Liver (tissue), 9 donors: ENCODE measurements around the gene KCNIP4. TPM values are rescaled to one million over a fixed set of nuclear protein-coding genes. Genes with fewer than 3 reads are reported as not detected.

Experiments
- DNase-seq: peaks from one replicate; pipeline ENCODE4 v3.0.0-alpha.2; 2017; ENCODE audit warnings: low spot score
- H3K27ac ChIP-seq, 2 donors: one replicate each; pipeline ENCODE4 v1.7.0; 2013; ENCODE audit warnings: inconsistent platforms in 2 of 2, low read length in 2 of 2, control low read depth in 1 of 2, low read depth in 1 of 2, mild to moderate bottlenecking in 1 of 2
- H3K27me3 ChIP-seq, 4 donors: one replicate each; pipeline versions ENCODE4 v1.6.1 to v1.7.0; 2013; ENCODE audit warnings: low read length in 3 of 4, inconsistent platforms in 1 of 4, mild to moderate bottlenecking in 1 of 4, moderate library complexity in 1 of 4; ENCODE audit not compliant: control insufficient read depth in 4 of 4, insufficient read depth in 4 of 4
- H3K36me3 ChIP-seq, 4 donors: one replicate each; pipeline versions ENCODE4 v1.6.1 to v1.7.0; 2013; ENCODE audit warnings: low read length in 3 of 4, mild to moderate bottlenecking in 3 of 4, low read depth in 1 of 4, moderate library complexity in 1 of 4; ENCODE audit not compliant: control insufficient read depth in 4 of 4, insufficient read depth in 3 of 4
- H3K4me1 ChIP-seq, 4 donors: one replicate each; pipeline versions ENCODE4 v1.6.1 to v1.7.0; 2013; ENCODE audit warnings: low read length in 3 of 4, mild to moderate bottlenecking in 3 of 4, moderate library complexity in 1 of 4; ENCODE audit not compliant: control insufficient read depth in 4 of 4, insufficient read depth in 4 of 4
- H3K4me3 ChIP-seq, 3 donors: one replicate each; pipeline versions ENCODE4 v1.6.1 to v1.7.0; 2013; ENCODE audit warnings: low read length in 3 of 3, control low read depth in 1 of 3, low read depth in 1 of 3, mild to moderate bottlenecking in 1 of 3
- H3K9ac ChIP-seq, 2 donors: one replicate each; pipeline ENCODE4 v1.7.0; 2013; ENCODE audit warnings: low read length in 2 of 2, mild to moderate bottlenecking in 2 of 2, moderate library complexity in 2 of 2, control low read depth in 1 of 2, low read depth in 1 of 2
- H3K9me3 ChIP-seq, 4 donors: one replicate each; pipeline versions ENCODE4 v1.6.1 to v1.7.0; 2013; ENCODE audit warnings: low read length in 3 of 4; ENCODE audit not compliant: control insufficient read depth in 4 of 4
- CTCF ChIP-seq: fragments of 150-350 bp; IDR thresholded peaks from 2 replicates; pipeline ENCODE4 v1.5.1; 2017; ENCODE audit warnings: improper control_type of control experiment, low read depth, low read length; ENCODE audit not compliant: missing input control
- EGR1 ChIP-seq, 2 donors: IDR thresholded peaks; 2 replicates each; pipeline ENCODE4 v1.6.1; 2016 to 2018; ENCODE audit warnings: antibody characterized with exemption in 2 of 2, low read depth in 2 of 2
- FOXA2 ChIP-seq: IDR thresholded peaks from 2 replicates; pipeline ENCODE4 v1.6.1; 2016; ENCODE audit warnings: antibody characterized with exemption
- GABPA ChIP-seq, 2 donors: IDR thresholded peaks in 1 of 2; conservative IDR thresholded peaks in 1 of 2; 2 replicates each; pipeline ENCODE4 v1.6.1; 2016; ENCODE audit warnings: antibody characterized with exemption in 2 of 2, mild to moderate bottlenecking in 1 of 2, moderate library complexity in 1 of 2
- HNF4A ChIP-seq, 2 donors: conservative IDR thresholded peaks; 2 replicates each; pipeline ENCODE4 v1.6.1; 2016; ENCODE audit warnings: antibody characterized with exemption in 2 of 2, mild to moderate bottlenecking in 2 of 2
- HNF4G ChIP-seq: IDR thresholded peaks from 2 replicates; pipeline ENCODE4 v1.6.1; 2016; ENCODE audit warnings: antibody characterized with exemption
- JUND ChIP-seq, 2 donors: IDR thresholded peaks; 2 replicates each; pipeline ENCODE4 v1.6.1; 2016; ENCODE audit warnings: antibody characterized with exemption in 2 of 2
- NR2F2 ChIP-seq: IDR thresholded peaks from 2 replicates; pipeline ENCODE4 v1.6.1; 2016; ENCODE audit warnings: antibody characterized with exemption
- RAD21 ChIP-seq, 2 donors: IDR thresholded peaks; 2 replicates each; pipeline ENCODE4 v1.6.1; 2016; ENCODE audit warnings: antibody characterized with exemption in 2 of 2, mild to moderate bottlenecking in 2 of 2
- REST ChIP-seq: IDR thresholded peaks from 2 replicates; pipeline ENCODE4 v1.6.1; 2016; ENCODE audit warnings: antibody characterized with exemption, mild to moderate bottlenecking
- SP1 ChIP-seq: IDR thresholded peaks from 2 replicates; pipeline ENCODE4 v1.6.1; 2018; ENCODE audit warnings: antibody characterized with exemption, mild to moderate bottlenecking
- TAF1 ChIP-seq: conservative IDR thresholded peaks from 2 replicates; pipeline ENCODE4 v1.6.1; 2016; ENCODE audit warnings: antibody characterized with exemption, mild to moderate bottlenecking
- WGBS: extraction: QIAGEN DNeasy Blood & Tissue Kit; methylation state at CpG from one replicate; pipeline ENCODE4 v1.1.7; 2013; 5-methylcytosine and 5-hydroxymethylcytosine counted together
- polyA plus RNA-seq, 2 donors: library from polyadenylated mRNA; stranded (reverse) in 1 of 2; unstranded in 1 of 2; fragments of 200-250 nt in 1 of 2; fragments of >200 nt in 1 of 2; fragmentation: Nextera tagmentation in 1 of 2; extraction: Ambion mirVana in 1 of 2; gene quantifications; one replicate each; pipeline versions ENCODE4 v1.2.1 to v1.2.3, GENCODE V29; 2013 to 2015
- total RNA-seq, 2 donors: library from RNA; depleted of rRNA; stranded (reverse); fragments of >200 nt; gene quantifications; one replicate each; pipeline ENCODE4 v1.2.3, GENCODE V29; 2014
- donor health status: healthy.
- donor health status: healthy.
- donor health status: healthy.
- donor health status: healthy.
- donor health status: healthy.

KCNIP4 gene
- total and polyA plus RNA-seq, 4 donors = 0.08 to 0.14 TPM; not detected in 2

DNA sequence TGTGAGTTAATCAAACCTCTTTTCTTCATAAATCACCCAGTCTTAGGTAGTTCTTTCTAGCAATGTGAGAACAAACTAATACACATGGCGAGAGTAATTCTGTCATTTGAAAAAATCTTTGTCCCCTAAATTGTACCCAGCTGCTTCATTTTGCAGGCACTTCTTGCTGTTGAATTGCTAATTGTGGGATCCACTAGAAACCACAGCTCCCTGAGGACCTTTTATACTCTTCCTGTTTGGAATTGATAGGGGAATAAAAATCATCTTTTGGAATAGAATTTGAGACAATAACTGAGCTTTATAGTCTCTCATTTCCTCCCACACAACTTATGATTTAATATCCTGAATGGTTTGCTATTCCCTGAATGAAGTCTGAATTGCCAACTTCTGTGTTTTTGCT, 1078.1 kb downstream of the KCNIP4 start:
- DNase-seq = no peak
- H3K4me3 ChIP-seq = no peak overlapping the region
- H3K27ac ChIP-seq = no peak overlapping the region
- no peaks in the 10 kb centered on the region for H3K4me1 ChIP-seq
- no peaks in the 10 kb centered on the region for H3K36me3 ChIP-seq
- WGBS = 64% methylated on average over 1 of the region's 1 CpG
- no peak overlapping the region for H3K9ac ChIP-seq
- H3K27me3 ChIP-seq = peaks cover 0 to 2% (median 0%) of the 10 kb centered on the region in 4 donors
- H3K9me3 ChIP-seq = no peaks in the 10 kb centered on the region
- TF ChIP-seq RAD21 (IDR thresholded peaks at IDR 0.05) (no peak), JUND (IDR thresholded peaks at IDR 0.05) (no peak), CTCF (no peak), EGR1 (IDR thresholded peaks at IDR 0.05; ENCODE audit: low read depth in 2 of 2) (no peak), HNF4A (conservative IDR thresholded peaks at IDR 0.05) (no peak), REST (no peak), NR2F2 (no peak), FOXA2 (no peak), TAF1 (no peak)

DNA sequence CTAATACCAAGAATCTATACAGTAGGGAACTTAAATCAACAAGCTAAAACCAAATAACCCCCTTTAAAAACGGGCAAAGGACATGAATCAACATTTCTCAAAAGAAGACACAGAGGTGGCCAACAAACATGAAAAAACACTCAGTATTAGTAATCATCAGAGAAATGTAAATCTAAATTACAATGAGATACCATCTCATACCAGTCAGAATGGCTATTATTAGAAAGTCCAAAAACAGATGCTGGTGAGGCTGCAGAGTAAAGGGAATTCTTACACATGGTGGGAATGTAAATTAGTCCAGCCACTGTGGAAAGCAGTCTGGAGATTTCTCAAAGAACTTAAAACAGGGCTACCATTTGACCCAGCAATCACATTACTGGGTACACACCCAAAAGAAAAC, 1080.5 kb downstream of the KCNIP4 start:
- Histone ChIP-seq H3K27ac (no peak overlapping the region), H3K9ac (no peak overlapping the region), H3K4me3 (no peak overlapping the region), H3K36me3 (no peaks in the 10 kb centered on the region), H3K9me3 (no peaks in the 10 kb centered on the region), H3K27me3 (peaks cover 0 to 2% (median 0%) of the 10 kb centered on the region in 4 donors), H3K4me1 (no peaks in the 10 kb centered on the region)
- WGBS = 13% methylated on average over 1 of the region's 1 CpG
- TF ChIP-seq REST (no peak), NR2F2 (no peak), SP1 (no peak), HNF4G (no peak), GABPA (IDR thresholded peaks at IDR 0.05 in 1 of 2, conservative IDR thresholded peaks at IDR 0.05 in 1 of 2) (no peak), HNF4A (conservative IDR thresholded peaks at IDR 0.05) (no peak)
- no peak for DNase-seq
